ENCODE data around the gene PDCD11.

PDCD11 gene

DNA sequence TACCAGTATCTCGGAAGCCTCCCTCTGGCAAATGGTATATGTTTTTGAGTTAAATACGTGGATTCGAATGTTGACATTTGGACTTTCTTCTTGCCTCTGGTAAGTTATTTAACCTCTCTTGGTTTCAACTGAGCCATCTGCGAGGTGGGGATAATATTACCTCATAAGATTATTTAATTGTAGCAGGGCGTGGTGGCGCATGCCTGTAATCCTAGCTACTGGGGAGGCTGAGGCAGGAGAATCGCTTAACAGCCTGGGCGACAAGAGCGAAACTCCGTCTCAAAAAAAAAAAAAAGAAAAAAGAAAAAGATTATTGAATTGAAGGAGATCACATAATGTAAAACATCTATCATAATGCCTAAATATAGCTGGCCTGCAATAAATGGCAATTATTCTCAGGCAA lies 29.0 kb upstream of the PDCD11 start:
- TF ChIP-seq, protein P1, sequence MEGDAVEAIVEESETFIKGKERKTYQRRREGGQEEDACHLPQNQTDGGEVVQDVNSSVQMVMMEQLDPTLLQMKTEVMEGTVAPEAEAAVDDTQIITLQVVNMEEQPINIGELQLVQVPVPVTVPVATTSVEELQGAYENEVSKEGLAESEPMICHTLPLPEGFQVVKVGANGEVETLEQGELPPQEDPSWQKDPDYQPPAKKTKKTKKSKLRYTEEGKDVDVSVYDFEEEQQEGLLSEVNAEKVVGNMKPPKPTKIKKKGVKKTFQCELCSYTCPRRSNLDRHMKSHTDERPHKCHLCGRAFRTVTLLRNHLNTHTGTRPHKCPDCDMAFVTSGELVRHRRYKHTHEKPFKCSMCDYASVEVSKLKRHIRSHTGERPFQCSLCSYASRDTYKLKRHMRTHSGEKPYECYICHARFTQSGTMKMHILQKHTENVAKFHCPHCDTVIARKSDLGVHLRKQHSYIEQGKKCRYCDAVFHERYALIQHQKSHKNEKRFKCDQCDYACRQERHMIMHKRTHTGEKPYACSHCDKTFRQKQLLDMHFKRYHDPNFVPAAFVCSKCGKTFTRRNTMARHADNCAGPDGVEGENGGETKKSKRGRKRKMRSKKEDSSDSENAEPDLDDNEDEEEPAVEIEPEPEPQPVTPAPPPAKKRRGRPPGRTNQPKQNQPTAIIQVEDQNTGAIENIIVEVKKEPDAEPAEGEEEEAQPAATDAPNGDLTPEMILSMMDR (IDR thresholded peaks at IDR 0.05; ENCODE audit: low read depth, low read length) = no peak
- H3K27me3 ChIP-seq = no peaks in the 10 kb centered on the region
- H3K9me3 ChIP-seq = no peaks in the 10 kb centered on the region
- no peak for DNase-seq
- H3K36me3 ChIP-seq = no peaks in the 10 kb centered on the region; the same call in 1 of the 2 replicates
- no peaks in the 10 kb centered on the region for H3K4me1 ChIP-seq
- peak overlapping the region; percentile 79 for H3K4me3 ChIP-seq (ENCODE audit: low read depth, low read length)

GRCh38 chr10:103367782-103368518 lies 28.5 kb upstream of the PDCD11 start, which contains the start of gene TAF5:
TSS of gene TAF5 (plus strand) at chr10:103367976. CDS start at chr10:103367990, 14 bp downstream.
- H3K4me1 ChIP-seq = no peaks in the 10 kb centered on the region
- peak within 1 kb of the TSS; percentile 79 for H3K4me3 ChIP-seq (ENCODE audit: low read depth, low read length)
- no peaks in the 10 kb centered on the region for H3K9me3 ChIP-seq
- DNase-seq = peak; percentile 91
- TF ChIP-seq, protein P1 (IDR thresholded peaks at IDR 0.05; ENCODE audit: low read depth, low read length) = no peak
- no peaks in the 10 kb centered on the region for H3K27me3 ChIP-seq
- no peaks in the 10 kb centered on the region; the same call in 1 of the 2 replicates for H3K36me3 ChIP-seq

DNA sequence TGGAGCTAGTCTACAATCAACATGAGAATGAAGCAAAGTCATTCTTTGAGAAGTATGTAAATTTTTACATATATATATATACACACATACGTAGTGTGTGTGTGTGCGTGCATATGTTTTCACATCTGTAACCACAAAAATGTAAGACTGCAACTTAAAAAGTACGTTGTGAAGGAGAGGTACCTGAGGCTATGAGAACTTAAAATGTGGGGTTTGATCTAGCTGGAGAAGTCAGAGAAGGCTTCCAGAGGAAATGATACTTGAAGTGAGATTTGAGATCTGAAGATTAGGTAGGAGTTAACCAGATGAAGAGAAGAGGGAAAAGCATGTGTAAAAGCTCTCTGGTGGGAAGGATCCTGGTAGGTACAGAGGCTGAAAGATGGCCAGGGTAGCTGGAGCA lies 22.9 kb upstream of the PDCD11 start:
- no peak for DNase-seq
- TF ChIP-seq, protein P1 (IDR thresholded peaks at IDR 0.05; ENCODE audit: low read depth, low read length) = no peak
- peaks cover 29% of the 10 kb centered on the region for H3K36me3 ChIP-seq
- no peaks in the 10 kb centered on the region for H3K27me3 ChIP-seq
- H3K4me3 ChIP-seq (ENCODE audit: low read depth, low read length) = no peak overlapping the region
- H3K9me3 ChIP-seq = no peaks in the 10 kb centered on the region
- H3K4me1 ChIP-seq = no peaks in the 10 kb centered on the region

DNA sequence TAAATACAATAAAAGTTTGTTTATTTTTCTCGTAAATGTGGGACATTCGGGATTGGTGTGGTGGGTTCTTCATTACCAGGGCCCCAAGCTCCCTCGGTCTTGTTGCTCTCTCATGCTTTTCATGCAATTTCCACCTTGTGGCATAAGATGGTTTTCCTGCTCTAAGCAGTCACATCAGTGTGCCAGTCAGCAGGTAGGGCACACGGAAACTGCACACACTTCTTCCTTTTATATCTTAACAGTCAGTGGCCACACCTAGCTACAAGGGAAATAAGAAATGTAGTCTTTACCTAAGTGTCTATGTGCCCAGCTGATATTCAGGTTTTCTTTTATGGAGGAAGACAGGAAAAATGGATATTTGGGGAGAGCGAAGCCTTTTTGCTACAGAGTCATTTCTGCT lies 22.2 kb upstream of the PDCD11 start:
- DNase-seq = no peak
- Histone ChIP-seq H3K4me1 (no peaks in the 10 kb centered on the region), H3K36me3 (peaks cover 29% of the 10 kb centered on the region), H3K9me3 (no peaks in the 10 kb centered on the region), H3K4me3 (ENCODE audit: low read depth, low read length) (no peak overlapping the region), H3K27me3 (no peaks in the 10 kb centered on the region)
- TF ChIP-seq, protein P1 (IDR thresholded peaks at IDR 0.05; ENCODE audit: low read depth, low read length) = no peak

- no peak for DNase-seq
- no peaks in the 10 kb centered on the region for H3K27me3 ChIP-seq
- no peaks in the 10 kb centered on the region for H3K4me1 ChIP-seq
- TF ChIP-seq, protein P1 (IDR thresholded peaks at IDR 0.05; ENCODE audit: low read depth, low read length) = no peak
- H3K36me3 ChIP-seq = peaks cover 22% of the 10 kb centered on the region
- H3K9me3 ChIP-seq = no peaks in the 10 kb centered on the region
- no peak overlapping the region for H3K4me3 ChIP-seq (ENCODE audit: low read depth, low read length)
These were observed 13.7 kb upstream of the PDCD11 start for GRCh38 chr10:103382769-103383168.

DNA sequence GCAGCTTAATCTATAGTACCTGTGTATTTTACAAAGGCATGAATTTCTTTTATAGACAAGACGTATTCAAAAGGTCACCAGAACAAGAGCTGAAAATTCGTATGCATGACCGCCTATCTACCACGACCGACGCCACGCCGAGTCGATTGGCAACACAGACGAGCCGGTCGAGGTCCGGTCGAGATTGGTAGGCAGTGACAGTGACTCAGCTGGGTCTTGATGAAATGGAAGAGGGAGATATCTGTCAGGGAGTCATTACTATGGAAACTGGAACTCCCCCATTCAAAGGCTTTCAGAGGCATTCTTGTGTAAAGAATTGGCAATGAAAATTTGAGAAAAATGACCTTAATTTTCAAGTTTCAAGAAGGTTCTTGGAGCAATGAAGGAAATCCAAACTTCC lies 2.2 kb upstream of the PDCD11 start:
- H3K4me3 ChIP-seq (ENCODE audit: low read depth, low read length) = no peak overlapping the region; the same call in 1 of the 2 replicates
- no peaks in the 10 kb centered on the region for H3K4me1 ChIP-seq

More for the DNA sequence above, 2.2 kb upstream of the PDCD11 start:
- Histone ChIP-seq H3K27me3 (no peaks in the 10 kb centered on the region), H3K9me3 (no peaks in the 10 kb centered on the region), H3K36me3 (peaks cover 56% of the 10 kb centered on the region)
- TF ChIP-seq, protein P1 (IDR thresholded peaks at IDR 0.05; ENCODE audit: low read depth, low read length) = no peak
- DNase-seq = no peak

Measured in BE2C (cell line).